Measurements from ENCODE around the gene TAX1BP1. TPM values are rescaled to one million over a fixed set of nuclear protein-coding genes. Genes with fewer than 3 reads are reported as not detected.

TAX1BP1 gene
- 57.5 TPM for polyA plus RNA-seq (2012; ENCODE audit: low read depth, missing spikeins)

DNA sequence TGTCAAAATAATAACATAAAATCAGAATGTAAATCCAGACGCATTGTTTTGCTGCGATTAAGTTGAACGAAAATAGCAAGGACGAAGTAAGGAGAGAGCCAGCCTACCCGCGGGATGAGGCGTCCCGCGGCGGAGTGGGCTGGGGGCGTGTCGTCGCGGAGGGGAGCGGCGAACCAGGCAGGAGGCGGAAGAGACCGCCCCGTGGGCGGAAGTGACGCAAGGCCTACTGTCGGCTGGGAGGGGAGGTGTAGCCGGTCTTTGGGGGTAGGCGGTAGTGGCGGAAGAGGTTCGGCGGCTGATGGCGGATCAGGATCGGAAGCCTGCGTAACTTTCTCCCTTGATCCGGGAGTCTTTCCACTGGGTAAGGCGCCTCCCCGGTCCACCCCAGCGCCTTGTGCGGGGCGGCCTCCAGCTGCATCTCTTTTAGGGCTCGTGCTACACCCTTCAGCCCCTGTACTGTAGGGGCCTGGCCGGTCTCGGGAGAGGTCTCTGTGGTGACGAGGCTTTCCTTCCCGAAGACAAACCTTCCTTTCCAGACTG, at the start of gene TAX1BP1:
TSS of gene TAX1BP1 (plus strand) at position 254 of the 540 bp plus-strand sequence. CDS start 8,363 bp downstream, outside the sequence.
- FAIRE-seq (peak; percentile 98), DNase-seq (ENCODE audit: insufficient read length, low spot score) (peak; percentile 81)
- TF ChIP-seq POU2F2 (IDR thresholded peaks at IDR 0.05; ENCODE audit: low read depth, low read length) (peak; percentile 43; the same call in 1 of the 2 replicates), PAX5 (IDR thresholded peaks at IDR 0.05; ENCODE audit: insufficient read depth, low read length, severe bottlenecking) (no peak), SPI1 (IDR thresholded peaks at IDR 0.05; ENCODE audit: low read depth, low read length) (peak; percentile 53), TAF1 (IDR thresholded peaks at IDR 0.05; ENCODE audit: low read depth, low read length) (peak; percentile 85), POLR2A (IDR thresholded peaks at IDR 0.05; ENCODE audit: low read depth, low read length) (peak; percentile 93), POLR2AphosphoS5 (IDR thresholded peaks at IDR 0.05; ENCODE audit: low read depth, low read length) (peak; percentile 90)

DNA sequence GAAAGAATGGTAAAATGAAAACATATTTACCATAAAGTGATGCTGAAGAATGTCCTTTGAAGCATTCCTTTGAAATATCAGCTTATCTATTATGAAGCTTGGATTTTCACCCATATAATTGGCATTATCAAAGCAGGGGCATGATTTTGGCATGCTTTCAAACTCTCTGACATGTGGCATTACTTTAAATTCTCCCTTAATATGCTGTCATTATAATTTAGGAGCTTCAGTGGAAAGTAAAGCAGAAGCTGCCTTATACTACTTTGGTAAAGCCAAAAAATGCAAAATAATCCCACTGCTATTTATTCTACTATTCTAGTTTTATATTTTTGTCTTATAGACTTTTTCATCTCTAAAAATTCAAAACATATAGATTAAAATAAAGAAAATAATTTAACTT, 49.3 kb upstream of the TAX1BP1 start:
- no peak for TF ChIP-seq PAX5 (IDR thresholded peaks at IDR 0.05; ENCODE audit: insufficient read depth, low read length, severe bottlenecking)
- no peak for TF ChIP-seq POLR2A (IDR thresholded peaks at IDR 0.05; ENCODE audit: low read depth, low read length)
- TF ChIP-seq POU2F2 (IDR thresholded peaks at IDR 0.05; ENCODE audit: low read depth, low read length) = no peak
- TF ChIP-seq TAF1 (IDR thresholded peaks at IDR 0.05; ENCODE audit: low read depth, low read length) = no peak
- TF ChIP-seq POLR2AphosphoS5 (IDR thresholded peaks at IDR 0.05; ENCODE audit: low read depth, low read length) = no peak
- no peak for TF ChIP-seq SPI1 (IDR thresholded peaks at IDR 0.05; ENCODE audit: low read depth, low read length)
- FAIRE-seq (no peak), DNase-seq (ENCODE audit: insufficient read length, low spot score) (no peak)

DNA sequence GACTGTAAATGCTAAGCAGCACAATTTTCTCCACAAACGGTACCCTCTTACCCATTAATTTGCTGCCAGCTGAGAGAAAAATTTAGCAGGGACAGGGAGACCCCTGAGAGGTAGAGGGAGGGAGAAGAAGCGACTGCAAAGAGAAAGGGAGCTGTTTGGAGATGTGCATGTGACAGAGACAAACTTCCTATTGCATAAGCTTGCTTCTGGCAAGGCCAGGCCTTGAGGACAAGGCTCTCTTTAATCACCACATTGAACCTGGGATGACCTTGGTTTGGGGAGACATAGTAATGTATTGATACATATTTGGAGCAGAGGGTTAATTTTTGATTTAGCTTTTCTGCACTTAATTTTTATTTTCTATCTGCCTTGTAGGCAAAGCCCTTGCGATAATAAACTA, 46.2 kb upstream of the TAX1BP1 start:
- no peak for DNase-seq (ENCODE audit: insufficient read length, low spot score)
- TF ChIP-seq POLR2AphosphoS5 (IDR thresholded peaks at IDR 0.05; ENCODE audit: low read depth, low read length) (no peak), TAF1 (IDR thresholded peaks at IDR 0.05; ENCODE audit: low read depth, low read length) (no peak), PAX5 (IDR thresholded peaks at IDR 0.05; ENCODE audit: insufficient read depth, low read length, severe bottlenecking) (no peak), POU2F2 (IDR thresholded peaks at IDR 0.05; ENCODE audit: low read depth, low read length) (no peak), SPI1 (IDR thresholded peaks at IDR 0.05; ENCODE audit: low read depth, low read length) (no peak), POLR2A (IDR thresholded peaks at IDR 0.05; ENCODE audit: low read depth, low read length) (no peak)
- no peak for FAIRE-seq

DNA sequence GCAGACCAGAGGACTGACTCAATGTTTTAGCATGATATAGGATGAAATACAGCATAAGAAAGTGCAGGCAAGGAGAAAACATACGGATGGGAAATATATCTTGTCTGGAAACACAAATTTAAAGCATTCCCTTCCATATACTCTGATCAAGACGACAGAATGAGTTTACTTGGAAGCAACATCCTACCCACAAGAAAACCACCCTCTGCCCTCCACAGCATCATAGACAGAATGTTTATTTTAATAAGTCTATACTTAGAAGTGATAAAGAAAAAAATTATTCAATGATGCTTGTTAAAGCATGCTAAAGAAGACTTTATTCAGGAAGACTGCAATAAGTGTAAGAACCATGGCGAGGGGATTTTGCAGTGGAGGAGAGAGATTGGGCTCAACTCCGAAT, 44.9 kb upstream of the TAX1BP1 start:
- FAIRE-seq (no peak), DNase-seq (ENCODE audit: insufficient read length, low spot score) (no peak)
- TF ChIP-seq POLR2AphosphoS5 (IDR thresholded peaks at IDR 0.05; ENCODE audit: low read depth, low read length) (no peak), TAF1 (IDR thresholded peaks at IDR 0.05; ENCODE audit: low read depth, low read length) (no peak), POU2F2 (IDR thresholded peaks at IDR 0.05; ENCODE audit: low read depth, low read length) (no peak), SPI1 (IDR thresholded peaks at IDR 0.05; ENCODE audit: low read depth, low read length) (no peak), POLR2A (IDR thresholded peaks at IDR 0.05; ENCODE audit: low read depth, low read length) (no peak), PAX5 (IDR thresholded peaks at IDR 0.05; ENCODE audit: insufficient read depth, low read length, severe bottlenecking) (no peak)

DNA sequence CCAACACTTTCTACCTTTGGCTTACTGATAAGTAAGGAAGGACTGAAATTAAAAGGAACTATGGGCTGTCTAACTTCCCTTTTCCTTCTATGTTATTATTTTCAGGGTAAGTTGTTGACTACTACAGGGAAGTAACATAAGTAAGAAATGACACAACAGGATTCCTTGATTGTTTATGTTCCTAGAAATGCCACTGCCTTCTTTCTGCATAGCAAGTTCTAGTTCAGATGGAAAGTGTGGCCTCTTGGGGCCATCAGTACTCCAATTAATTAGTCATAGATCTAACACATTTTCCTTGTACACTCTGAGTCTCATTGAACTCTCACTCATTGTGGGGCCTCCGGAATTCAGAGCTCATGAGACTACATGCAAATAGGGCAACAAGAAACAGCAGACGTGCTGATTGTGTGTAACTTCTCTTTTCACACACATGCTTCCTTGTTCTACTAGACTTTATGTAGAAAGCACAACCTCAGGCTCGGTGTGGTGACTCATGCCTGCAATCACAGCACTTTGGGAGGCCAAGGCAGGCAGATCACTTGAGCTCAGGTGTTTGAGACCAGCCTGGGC, 42.0 kb upstream of the TAX1BP1 start:
- FAIRE-seq = peak; percentile 56
- DNase-seq (ENCODE audit: insufficient read length, low spot score) = peak; percentile 5
- TF ChIP-seq POU2F2 (IDR thresholded peaks at IDR 0.05; ENCODE audit: low read depth, low read length) (peak; percentile 26; the same call in 1 of the 2 replicates), TAF1 (IDR thresholded peaks at IDR 0.05; ENCODE audit: low read depth, low read length) (no peak)

DNA sequence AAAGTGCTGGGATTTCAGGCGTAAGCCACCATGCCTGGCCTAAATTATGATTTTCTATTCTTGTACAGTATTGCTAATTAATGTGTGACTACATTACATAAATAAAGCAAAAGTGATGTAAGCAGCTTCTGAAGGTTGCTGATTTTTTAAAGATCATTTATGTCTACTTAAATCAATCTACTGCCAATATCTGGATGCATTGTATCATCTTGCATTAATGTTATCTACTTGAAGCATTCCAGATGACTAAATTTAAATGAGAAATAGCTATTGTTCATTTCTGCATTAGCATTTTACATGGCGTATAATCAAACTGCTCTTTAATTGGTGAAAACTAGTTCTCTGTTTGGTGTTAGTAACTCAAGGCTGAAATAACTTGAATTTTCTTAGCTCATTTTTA, 40.2 kb upstream of the TAX1BP1 start:
- FAIRE-seq = no peak
- TF ChIP-seq POU2F2 (IDR thresholded peaks at IDR 0.05; ENCODE audit: low read depth, low read length) (no peak), PAX5 (IDR thresholded peaks at IDR 0.05; ENCODE audit: insufficient read depth, low read length, severe bottlenecking) (no peak), POLR2AphosphoS5 (IDR thresholded peaks at IDR 0.05; ENCODE audit: low read depth, low read length) (no peak)

DNA sequence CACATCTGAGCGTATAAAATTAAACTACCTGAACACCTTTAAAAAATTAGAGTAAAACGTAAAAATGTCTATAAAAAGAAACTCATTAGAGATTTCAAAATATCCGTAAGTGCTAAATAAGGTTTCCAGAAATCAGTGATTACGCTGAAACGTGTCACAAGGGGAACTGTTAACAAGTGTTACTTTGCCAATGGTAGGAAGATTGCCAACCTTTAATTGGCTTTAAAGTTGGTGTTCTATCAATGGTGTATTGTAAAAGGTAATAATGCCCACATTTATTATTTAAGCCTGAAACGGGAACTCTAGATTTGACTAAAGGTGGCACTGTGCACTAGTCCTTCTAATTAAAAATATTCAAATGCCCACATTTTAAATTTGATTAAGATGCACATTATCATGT, 39.5 kb upstream of the TAX1BP1 start:
- no peak for DNase-seq (ENCODE audit: insufficient read length, low spot score)
- TF ChIP-seq TAF1 (IDR thresholded peaks at IDR 0.05; ENCODE audit: low read depth, low read length) = no peak
- no peak for TF ChIP-seq POU2F2 (IDR thresholded peaks at IDR 0.05; ENCODE audit: low read depth, low read length)
- no peak for TF ChIP-seq POLR2AphosphoS5 (IDR thresholded peaks at IDR 0.05; ENCODE audit: low read depth, low read length)
- TF ChIP-seq PAX5 (IDR thresholded peaks at IDR 0.05; ENCODE audit: insufficient read depth, low read length, severe bottlenecking) = no peak
- no peak for TF ChIP-seq SPI1 (IDR thresholded peaks at IDR 0.05; ENCODE audit: low read depth, low read length)
- TF ChIP-seq POLR2A (IDR thresholded peaks at IDR 0.05; ENCODE audit: low read depth, low read length) = no peak
- FAIRE-seq = no peak

More for the DNA sequence above, 40.2 kb upstream of the TAX1BP1 start:
- no peak for DNase-seq (ENCODE audit: insufficient read length, low spot score)

DNA sequence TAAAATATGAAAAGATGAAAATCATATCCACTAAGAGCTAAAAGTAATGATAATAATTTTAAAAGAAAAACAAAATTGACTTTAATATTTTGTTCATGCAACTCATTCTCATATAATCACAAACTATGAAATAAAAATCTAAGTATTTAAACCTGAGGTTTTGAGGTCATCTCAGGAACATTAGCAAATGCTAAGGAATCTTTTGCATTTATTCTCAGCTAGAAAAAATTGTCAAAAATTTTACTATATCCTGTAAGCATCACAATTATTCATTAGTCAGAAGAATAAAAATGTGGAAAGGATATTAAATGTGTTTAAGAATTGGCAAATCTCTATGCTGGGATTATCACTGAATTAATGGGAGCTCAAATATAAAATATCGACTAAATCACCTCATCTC, 36.8 kb upstream of the TAX1BP1 start:
- FAIRE-seq = no peak
- no peak for TF ChIP-seq TAF1 (IDR thresholded peaks at IDR 0.05; ENCODE audit: low read depth, low read length)
- TF ChIP-seq PAX5 (IDR thresholded peaks at IDR 0.05; ENCODE audit: insufficient read depth, low read length, severe bottlenecking) = no peak
- TF ChIP-seq POU2F2 (IDR thresholded peaks at IDR 0.05; ENCODE audit: low read depth, low read length) = no peak
- TF ChIP-seq POLR2A (IDR thresholded peaks at IDR 0.05; ENCODE audit: low read depth, low read length) = no peak
- TF ChIP-seq POLR2AphosphoS5 (IDR thresholded peaks at IDR 0.05; ENCODE audit: low read depth, low read length) = no peak
- TF ChIP-seq SPI1 (IDR thresholded peaks at IDR 0.05; ENCODE audit: low read depth, low read length) = no peak
- no peak for DNase-seq (ENCODE audit: insufficient read length, low spot score)

DNA sequence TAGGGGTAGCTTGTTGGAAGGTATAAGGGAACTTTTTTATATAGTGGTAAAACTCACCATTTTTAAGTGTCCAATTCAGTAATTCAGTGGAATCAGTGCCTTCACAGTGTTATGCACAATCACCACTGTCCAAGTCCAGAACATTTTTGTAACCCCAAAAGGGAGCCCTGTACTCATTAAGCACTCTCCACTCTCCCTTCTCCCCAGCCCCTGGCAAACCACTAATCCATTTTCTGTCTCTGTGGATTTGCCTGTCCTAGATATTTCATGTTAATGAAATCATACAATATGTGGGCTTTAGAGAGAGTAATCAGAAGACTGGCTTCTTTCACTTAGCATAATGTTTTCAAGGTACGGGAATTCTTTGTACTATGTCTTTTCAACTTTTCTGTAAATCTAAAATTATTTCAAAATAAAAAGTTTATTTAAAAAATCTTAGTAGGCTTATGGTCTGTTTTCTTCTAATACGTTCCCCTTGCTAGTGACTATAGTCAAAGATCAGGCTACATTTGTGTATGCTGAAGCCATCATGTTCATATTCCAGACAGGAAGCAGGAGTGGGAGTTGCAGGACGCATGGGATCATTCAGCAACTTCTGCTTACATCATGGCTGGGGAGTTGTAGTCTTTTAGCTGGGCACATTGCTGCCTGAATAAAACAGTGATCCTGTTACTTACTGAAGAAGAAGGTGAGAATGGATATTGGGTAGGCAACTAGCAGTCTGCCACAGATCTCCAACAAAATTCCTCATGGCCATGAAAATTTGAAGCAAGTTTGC, 35.4 kb upstream of the TAX1BP1 start:
- FAIRE-seq (no peak), DNase-seq (ENCODE audit: insufficient read length, low spot score) (no peak)
- TF ChIP-seq POLR2A (IDR thresholded peaks at IDR 0.05; ENCODE audit: low read depth, low read length) (no peak), TAF1 (IDR thresholded peaks at IDR 0.05; ENCODE audit: low read depth, low read length) (no peak), POU2F2 (IDR thresholded peaks at IDR 0.05; ENCODE audit: low read depth, low read length) (no peak), SPI1 (IDR thresholded peaks at IDR 0.05; ENCODE audit: low read depth, low read length) (no peak), PAX5 (IDR thresholded peaks at IDR 0.05; ENCODE audit: insufficient read depth, low read length, severe bottlenecking) (no peak), POLR2AphosphoS5 (IDR thresholded peaks at IDR 0.05; ENCODE audit: low read depth, low read length) (no peak)

Measured in GM12891 (cell line).